SK-N-MC (cell line): ENCODE measurements around the gene PTPRZ1.

Experiments
- DNase-seq: peaks from one replicate; pipeline ENCODE4 v3.0.0-alpha.2; 2011; ENCODE audit warnings: low read depth, low spot score
- H3K27ac ChIP-seq: fragments of 200-600 bp; sonication (generic); 2 replicates; pipeline ENCODE4 v1.5.1; 2016; ENCODE audit warnings: mixed run types
- H3K36me3 ChIP-seq: fragments of 200-600 bp; sonication (generic); 2 replicates; pipeline ENCODE4 v1.6.1; 2017; ENCODE audit warnings: antibody characterized with exemption, low read length, mixed read lengths; ENCODE audit not compliant: insufficient read depth
- H3K4me3 ChIP-seq: fragments of 200-600 bp; sonication (generic); 2 replicates; pipeline ENCODE4 v1.5.1; 2016
- H3K9ac ChIP-seq: fragments of 200-600 bp; sonication (generic); 2 replicates; pipeline ENCODE4 v1.8.0; 2017; ENCODE audit warnings: mixed run types, mixed read lengths; ENCODE audit not compliant: insufficient read length
- H3K9me3 ChIP-seq: fragments of 200-600 bp; sonication (generic); 2 replicates; pipeline ENCODE4 v1.6.1; 2017; ENCODE audit warnings: low read depth, mild to moderate bottlenecking, antibody characterized with exemption, low read length, moderate library complexity, mixed read lengths
- EZH2 ChIP-seq: fragments of 200-600 bp; sonication (generic); IDR thresholded peaks from one replicate; pipeline ENCODE4 v1.6.1; 2017; ENCODE audit warnings: antibody characterized with exemption
- FOXP2 ChIP-seq: optimal IDR thresholded peaks from 2 replicates; pipeline ENCODE3; 2011; ENCODE audit warnings: mild to moderate bottlenecking, moderate library complexity; ENCODE audit not compliant: insufficient read depth; ENCODE audit errors: extremely low read length, control extremely low read depth
- POLR2AphosphoS5 ChIP-seq: IDR thresholded peaks from 2 replicates; pipeline ENCODE4 v1.6.1; 2012; ENCODE audit warnings: mild to moderate bottlenecking, low read depth, low read length, borderline replicate concordance

PTPRZ1 gene

DNA sequence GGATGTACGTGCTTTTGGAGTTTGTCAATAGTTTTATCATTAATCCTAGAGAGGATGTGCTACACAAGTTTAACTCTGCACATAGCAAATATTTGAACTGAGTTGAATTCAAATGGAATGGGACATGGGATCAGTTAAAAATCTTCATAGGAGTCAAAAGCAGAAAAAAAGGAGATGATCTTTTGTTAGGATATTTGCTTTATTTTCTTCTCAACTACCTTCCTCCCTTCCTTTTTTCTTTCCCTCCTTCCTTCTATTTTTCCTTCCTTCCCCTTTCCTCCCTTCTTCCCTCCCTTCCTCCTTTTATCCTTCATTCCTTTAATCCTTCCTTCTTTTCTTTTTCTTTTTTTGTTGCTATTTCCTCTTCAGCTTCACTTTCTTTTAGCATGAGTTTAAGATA lies 6.6 kb downstream of the PTPRZ1 start:
- DNase-seq: no peak
- TF ChIP-seq EZH2 (no peak), POLR2AphosphoS5 (no peak), FOXP2 (no peak)
- no peak overlapping the region for H3K4me3 ChIP-seq
- no peak overlapping the region for H3K27ac ChIP-seq
- H3K9me3 ChIP-seq: no peaks in the 10 kb centered on the region
- H3K9ac ChIP-seq: no peak overlapping the region
- H3K36me3 ChIP-seq: no peaks in the 10 kb centered on the region

GRCh38 chr7:121882731-121883130 lies 9.8 kb downstream of the PTPRZ1 start:
- Histone ChIP-seq H3K4me3 (no peak overlapping the region), H3K9me3 (no peaks in the 10 kb centered on the region), H3K27ac (no peak overlapping the region), H3K9ac (no peak overlapping the region), H3K36me3 (no peaks in the 10 kb centered on the region)
- no peak for DNase-seq
- TF ChIP-seq FOXP2: no peak
- TF ChIP-seq POLR2AphosphoS5: no peak
- no peak for TF ChIP-seq EZH2

DNA sequence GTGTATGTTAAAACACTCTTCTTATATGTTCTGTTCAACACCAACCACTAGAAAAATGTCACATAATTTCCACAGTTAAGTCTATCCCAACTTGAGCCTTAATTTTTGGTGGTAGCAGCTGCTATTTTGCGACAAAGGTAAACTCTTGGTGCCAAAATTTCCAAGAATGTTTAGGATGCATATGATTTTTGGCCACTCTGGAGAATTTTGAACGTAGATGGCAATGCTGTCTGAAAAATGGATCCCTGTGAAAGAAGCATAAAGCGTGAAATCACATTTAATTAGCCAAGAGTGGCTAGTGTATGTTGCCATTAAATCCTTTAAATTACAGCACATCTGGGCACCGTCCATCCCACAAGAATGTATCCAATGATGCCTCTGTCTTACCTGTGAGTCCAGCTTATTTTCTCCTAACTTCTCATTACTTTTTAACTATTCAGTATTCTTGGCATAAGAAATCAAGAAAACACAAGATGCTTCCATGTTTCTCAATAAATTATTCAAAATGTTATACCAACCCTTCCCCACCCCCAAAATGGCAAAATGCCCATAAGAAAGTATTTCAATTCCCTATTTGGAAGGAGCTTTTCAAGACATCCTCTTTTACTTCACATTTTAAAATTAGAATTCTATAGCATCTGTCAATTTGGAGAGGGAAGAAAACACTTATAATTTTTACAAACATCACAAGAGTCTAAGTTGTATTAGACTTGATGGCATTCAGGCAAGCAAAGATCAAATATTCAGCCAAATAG lies 12.4 kb downstream of the PTPRZ1 start:
- no peaks in the 10 kb centered on the region for H3K9me3 ChIP-seq
- H3K4me3 ChIP-seq: no peak overlapping the region
- DNase-seq: no peak
- no peaks in the 10 kb centered on the region for H3K36me3 ChIP-seq
- H3K9ac ChIP-seq: no peak overlapping the region
- no peak for TF ChIP-seq EZH2
- TF ChIP-seq FOXP2: no peak
- no peak for TF ChIP-seq POLR2AphosphoS5
- H3K27ac ChIP-seq: no peak overlapping the region

- Histone ChIP-seq H3K9me3 (no peaks in the 10 kb centered on the region), H3K9ac (no peak overlapping the region), H3K27ac (no peak overlapping the region), H3K36me3 (no peaks in the 10 kb centered on the region), H3K4me3 (no peak overlapping the region)
- no peak for DNase-seq
- no peak for TF ChIP-seq EZH2
- TF ChIP-seq FOXP2: no peak
These were observed 14.7 kb downstream of the PTPRZ1 start for GRCh38 chr7:121887634-121888033.

DNA sequence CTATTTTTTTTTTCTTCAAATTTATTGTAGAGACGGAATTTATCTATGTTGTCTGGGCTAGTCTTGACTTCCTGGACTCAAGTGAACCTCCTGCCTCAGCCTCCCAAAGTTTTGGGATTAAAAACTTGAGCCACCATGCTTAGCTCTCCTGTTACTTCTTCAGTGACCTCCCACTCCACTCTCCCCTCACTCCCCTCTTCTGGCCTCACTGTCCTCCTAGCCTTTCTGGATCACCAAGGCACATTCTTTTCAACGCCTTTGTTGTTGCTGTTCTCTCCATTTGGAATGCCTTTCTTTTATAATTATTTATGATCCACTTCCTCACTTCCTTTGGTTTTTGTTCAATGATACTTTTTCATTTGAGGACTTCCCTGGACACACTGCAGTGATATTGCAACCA lies 17.9 kb downstream of the PTPRZ1 start:
- H3K27ac ChIP-seq: no peak overlapping the region
- TF ChIP-seq FOXP2 (no peak), EZH2 (no peak), POLR2AphosphoS5 (no peak)
- H3K9ac ChIP-seq: no peak overlapping the region
- H3K36me3 ChIP-seq: no peaks in the 10 kb centered on the region
- no peaks in the 10 kb centered on the region for H3K9me3 ChIP-seq
- no peak overlapping the region for H3K4me3 ChIP-seq
- DNase-seq: no peak

DNA sequence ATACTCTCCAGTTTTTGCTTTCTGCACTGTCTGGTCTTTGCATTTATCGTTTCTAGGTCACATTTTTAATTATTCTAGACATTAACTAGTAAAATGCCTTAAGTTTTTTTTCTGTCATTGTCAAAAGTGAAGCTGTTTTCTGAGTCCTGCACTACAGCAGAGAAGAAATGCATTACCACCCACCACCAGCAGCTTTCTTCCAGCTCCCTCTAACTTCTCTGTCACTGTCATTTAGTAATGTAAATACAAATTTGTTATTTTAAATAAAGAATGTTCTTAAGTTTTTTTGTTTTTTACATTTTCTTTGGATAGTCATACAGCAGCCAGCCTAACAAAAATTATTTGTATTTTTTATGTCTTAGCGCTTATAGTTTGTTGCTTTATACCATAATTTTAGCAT lies 18.8 kb downstream of the PTPRZ1 start:
- Histone ChIP-seq H3K9me3 (no peaks in the 10 kb centered on the region), H3K27ac (no peak overlapping the region), H3K9ac (no peak overlapping the region), H3K4me3 (no peak overlapping the region), H3K36me3 (no peaks in the 10 kb centered on the region)
- TF ChIP-seq POLR2AphosphoS5 (no peak), EZH2 (no peak)
- DNase-seq: no peak

GRCh38 chr7:121901026-121901425 lies 28.1 kb downstream of the PTPRZ1 start:
- H3K27ac ChIP-seq: no peak overlapping the region
- no peak overlapping the region for H3K9ac ChIP-seq
- TF ChIP-seq EZH2 (no peak), FOXP2 (no peak)
- H3K4me3 ChIP-seq: no peak overlapping the region
- no peaks in the 10 kb centered on the region for H3K36me3 ChIP-seq
- no peak for DNase-seq
- no peaks in the 10 kb centered on the region for H3K9me3 ChIP-seq

DNA sequence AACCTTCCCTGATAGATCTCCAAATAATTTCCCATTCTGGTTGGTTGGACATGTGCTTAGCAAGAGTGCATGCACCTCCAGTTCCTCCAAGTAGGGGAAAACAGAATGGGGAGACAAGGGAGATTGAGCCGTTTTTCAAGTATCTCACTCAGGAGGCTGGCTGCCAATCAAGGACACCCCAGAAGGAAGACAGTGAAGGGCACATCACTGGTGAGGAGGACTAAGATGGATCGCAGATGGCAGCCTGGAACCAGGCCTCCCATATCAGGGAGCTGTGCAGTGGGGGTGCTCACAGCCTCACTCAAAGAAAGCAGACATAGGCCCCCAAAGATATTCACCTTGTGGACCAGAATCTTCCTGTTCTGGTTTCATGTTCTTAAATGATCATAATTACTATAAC lies 31.2 kb downstream of the PTPRZ1 start:
- Histone ChIP-seq H3K9me3 (no peaks in the 10 kb centered on the region), H3K9ac (no peak overlapping the region), H3K27ac (no peak overlapping the region), H3K36me3 (no peaks in the 10 kb centered on the region), H3K4me3 (no peak overlapping the region)
- DNase-seq: no peak
- TF ChIP-seq POLR2AphosphoS5: no peak
- TF ChIP-seq EZH2: no peak
- no peak for TF ChIP-seq FOXP2

GRCh38 chr7:121908042-121908441 lies 35.1 kb downstream of the PTPRZ1 start:
- Histone ChIP-seq H3K9me3 (no peaks in the 10 kb centered on the region), H3K36me3 (no peaks in the 10 kb centered on the region), H3K4me3 (no peak overlapping the region), H3K9ac (no peak overlapping the region), H3K27ac (no peak overlapping the region)
- no peak for TF ChIP-seq FOXP2
- no peak for TF ChIP-seq EZH2
- no peak for TF ChIP-seq POLR2AphosphoS5
- DNase-seq: no peak
